ENCODE data around the gene KRTAP10-8. TPM values are rescaled to one million over a fixed set of nuclear protein-coding genes. Genes with fewer than 3 reads are reported as not detected.
"Not testable (repeated sequence)": the region's sequence is repeated elsewhere in the genome, so short reads cannot be mapped to it uniquely, and the experiment has no call there.

Gene KRTAP10-8
- polyA plus RNA-seq, 1 donor from 2014 or later = not detected

DNA sequence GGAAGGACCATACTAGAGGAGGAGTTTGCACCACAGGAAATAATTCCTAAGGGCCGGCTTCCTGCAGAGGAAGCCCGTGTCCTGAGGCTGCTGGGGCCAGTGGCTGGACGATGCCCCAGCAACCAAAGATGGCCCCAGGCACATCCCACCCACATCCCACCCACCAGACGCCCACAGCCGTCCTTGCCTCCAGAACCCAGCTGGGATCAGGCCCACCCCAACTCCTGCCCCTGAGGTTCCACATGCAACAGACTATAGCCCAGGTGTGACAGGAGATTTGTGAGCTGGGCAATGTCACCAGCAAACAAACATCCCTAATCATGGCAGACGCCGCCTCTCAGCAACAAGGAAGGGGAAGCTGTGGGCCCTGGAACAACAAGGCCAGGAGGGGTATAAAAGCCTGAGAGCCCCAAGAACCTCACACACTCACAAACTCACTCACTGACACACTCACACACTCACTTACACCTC, 14.8 kb downstream of the KRTAP10-8 start, which contains the start of gene KRTAP10-9:
TSS of gene KRTAP10-9 (plus strand) at position 421 of the 471 bp plus-strand sequence. CDS start 79 bp downstream, outside the sequence.
- H3K9me2 ChIP-seq (ENCODE audit: insufficient read depth, low read length) = no peaks in the 10 kb centered on the region
- no peak within 1 kb of the TSS for H3K4me3 ChIP-seq (ENCODE audit: low read length)
- no peaks in the 10 kb centered on the region for H3K79me2 ChIP-seq (replicated peaks; ENCODE audit: insufficient read depth, low read length)
- H3F3A ChIP-seq (ENCODE audit: insufficient read depth, low read length, poor library complexity, severe bottlenecking) = no peaks in the 10 kb centered on the region
- H3K9ac ChIP-seq (ENCODE audit: low read length) = no peak within 1 kb of the TSS
- no peaks in the 10 kb centered on the region for H3K36me3 ChIP-seq (ENCODE audit: insufficient read depth, low read length)
- TF ChIP-seq, protein P1, sequence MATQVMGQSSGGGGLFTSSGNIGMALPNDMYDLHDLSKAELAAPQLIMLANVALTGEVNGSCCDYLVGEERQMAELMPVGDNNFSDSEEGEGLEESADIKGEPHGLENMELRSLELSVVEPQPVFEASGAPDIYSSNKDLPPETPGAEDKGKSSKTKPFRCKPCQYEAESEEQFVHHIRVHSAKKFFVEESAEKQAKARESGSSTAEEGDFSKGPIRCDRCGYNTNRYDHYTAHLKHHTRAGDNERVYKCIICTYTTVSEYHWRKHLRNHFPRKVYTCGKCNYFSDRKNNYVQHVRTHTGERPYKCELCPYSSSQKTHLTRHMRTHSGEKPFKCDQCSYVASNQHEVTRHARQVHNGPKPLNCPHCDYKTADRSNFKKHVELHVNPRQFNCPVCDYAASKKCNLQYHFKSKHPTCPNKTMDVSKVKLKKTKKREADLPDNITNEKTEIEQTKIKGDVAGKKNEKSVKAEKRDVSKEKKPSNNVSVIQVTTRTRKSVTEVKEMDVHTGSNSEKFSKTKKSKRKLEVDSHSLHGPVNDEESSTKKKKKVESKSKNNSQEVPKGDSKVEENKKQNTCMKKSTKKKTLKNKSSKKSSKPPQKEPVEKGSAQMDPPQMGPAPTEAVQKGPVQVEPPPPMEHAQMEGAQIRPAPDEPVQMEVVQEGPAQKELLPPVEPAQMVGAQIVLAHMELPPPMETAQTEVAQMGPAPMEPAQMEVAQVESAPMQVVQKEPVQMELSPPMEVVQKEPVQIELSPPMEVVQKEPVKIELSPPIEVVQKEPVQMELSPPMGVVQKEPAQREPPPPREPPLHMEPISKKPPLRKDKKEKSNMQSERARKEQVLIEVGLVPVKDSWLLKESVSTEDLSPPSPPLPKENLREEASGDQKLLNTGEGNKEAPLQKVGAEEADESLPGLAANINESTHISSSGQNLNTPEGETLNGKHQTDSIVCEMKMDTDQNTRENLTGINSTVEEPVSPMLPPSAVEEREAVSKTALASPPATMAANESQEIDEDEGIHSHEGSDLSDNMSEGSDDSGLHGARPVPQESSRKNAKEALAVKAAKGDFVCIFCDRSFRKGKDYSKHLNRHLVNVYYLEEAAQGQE (IDR thresholded peaks at IDR 0.05; ENCODE audit: borderline replicate concordance) = no peak
- TF ChIP-seq, protein P2, sequence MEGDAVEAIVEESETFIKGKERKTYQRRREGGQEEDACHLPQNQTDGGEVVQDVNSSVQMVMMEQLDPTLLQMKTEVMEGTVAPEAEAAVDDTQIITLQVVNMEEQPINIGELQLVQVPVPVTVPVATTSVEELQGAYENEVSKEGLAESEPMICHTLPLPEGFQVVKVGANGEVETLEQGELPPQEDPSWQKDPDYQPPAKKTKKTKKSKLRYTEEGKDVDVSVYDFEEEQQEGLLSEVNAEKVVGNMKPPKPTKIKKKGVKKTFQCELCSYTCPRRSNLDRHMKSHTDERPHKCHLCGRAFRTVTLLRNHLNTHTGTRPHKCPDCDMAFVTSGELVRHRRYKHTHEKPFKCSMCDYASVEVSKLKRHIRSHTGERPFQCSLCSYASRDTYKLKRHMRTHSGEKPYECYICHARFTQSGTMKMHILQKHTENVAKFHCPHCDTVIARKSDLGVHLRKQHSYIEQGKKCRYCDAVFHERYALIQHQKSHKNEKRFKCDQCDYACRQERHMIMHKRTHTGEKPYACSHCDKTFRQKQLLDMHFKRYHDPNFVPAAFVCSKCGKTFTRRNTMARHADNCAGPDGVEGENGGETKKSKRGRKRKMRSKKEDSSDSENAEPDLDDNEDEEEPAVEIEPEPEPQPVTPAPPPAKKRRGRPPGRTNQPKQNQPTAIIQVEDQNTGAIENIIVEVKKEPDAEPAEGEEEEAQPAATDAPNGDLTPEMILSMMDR (IDR thresholded peaks at IDR 0.05; ENCODE audit: poor library complexity, severe bottlenecking) = no peak
- TF ChIP-seq EP300 (conservative IDR thresholded peaks at IDR 0.05; ENCODE audit: poor library complexity, severe bottlenecking) (no peak), MXI1 (conservative IDR thresholded peaks at IDR 0.05; ENCODE audit: poor library complexity, severe bottlenecking) (no peak), TAF1 (IDR thresholded peaks at IDR 0.05; ENCODE audit: low read depth) (no peak), EZH2 (IDR thresholded peaks at IDR 0.05; ENCODE audit: borderline replicate concordance, insufficient read depth, low read length, poor library complexity, severe bottlenecking) (no peak), POLR2AphosphoS5 (IDR thresholded peaks at IDR 0.05) (no peak), SMC3 (conservative IDR thresholded peaks at IDR 0.05; ENCODE audit: poor library complexity) (no peak), RAD21 (conservative IDR thresholded peaks at IDR 0.05) (no peak)
- no peak within 1 kb of the TSS for H3K4me2 ChIP-seq (ENCODE audit: low read length)
- no peak within 1 kb of the TSS for H3K27ac ChIP-seq (ENCODE audit: low read length)
- no peak within 1 kb of the TSS for H2AFZ ChIP-seq (ENCODE audit: low read depth, low read length)
- peaks cover 6% of the 10 kb centered on the region for H3K9me3 ChIP-seq (ENCODE audit: low read length)
- no peaks in the 10 kb centered on the region for H4K20me1 ChIP-seq (ENCODE audit: insufficient read depth)
- no peaks in the 10 kb centered on the region for H3K27me3 ChIP-seq (ENCODE audit: insufficient read depth, low read depth, low read length)

DNA sequence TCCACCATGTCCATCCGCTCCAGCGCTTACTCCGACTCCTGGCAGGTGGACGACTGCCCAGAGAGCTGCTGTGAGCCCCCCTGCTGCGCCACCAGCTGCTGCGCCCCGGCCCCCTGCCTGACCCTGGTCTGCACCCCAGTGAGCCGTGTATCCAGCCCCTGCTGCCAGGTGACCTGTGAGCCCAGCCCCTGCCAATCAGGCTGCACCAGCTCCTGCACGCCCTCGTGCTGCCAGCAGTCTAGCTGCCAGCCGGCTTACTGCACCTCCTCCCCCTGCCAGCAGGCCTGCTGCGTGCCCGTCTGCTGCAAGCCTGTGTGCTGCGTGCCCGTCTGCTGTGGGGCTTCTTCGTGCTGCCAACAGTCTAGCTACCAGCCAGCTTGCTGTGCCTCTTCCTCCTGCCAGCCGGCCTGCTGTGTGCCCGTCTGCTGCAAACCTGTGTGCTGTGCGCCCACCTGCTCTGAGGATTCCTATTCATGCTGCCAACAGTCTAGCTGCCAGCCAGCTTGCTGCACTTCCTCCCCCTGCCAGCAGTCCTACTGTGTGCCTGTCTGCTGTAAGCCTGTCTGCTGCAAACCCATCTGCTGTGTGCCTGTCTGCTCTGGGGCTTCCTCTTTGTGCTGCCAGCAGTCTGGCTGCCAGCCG, 15.4 kb downstream of the KRTAP10-8 start:
- not testable (repeated sequence) for H3K4me2 ChIP-seq (ENCODE audit: low read length); H4K20me1 ChIP-seq (ENCODE audit: insufficient read depth); H3K36me3 ChIP-seq (ENCODE audit: insufficient read depth, low read length); H3K79me2 ChIP-seq (replicated peaks; ENCODE audit: insufficient read depth, low read length); H3K9me2 ChIP-seq (ENCODE audit: insufficient read depth, low read length); H3K27ac ChIP-seq (ENCODE audit: low read length); H2AFZ ChIP-seq (ENCODE audit: low read depth, low read length); H3K4me3 ChIP-seq (ENCODE audit: low read length); H3K9me3 ChIP-seq (ENCODE audit: low read length); H3K9ac ChIP-seq (ENCODE audit: low read length); H3K27me3 ChIP-seq (ENCODE audit: insufficient read depth, low read depth, low read length); H3F3A ChIP-seq (ENCODE audit: insufficient read depth, low read length, poor library complexity, severe bottlenecking)

DNA sequence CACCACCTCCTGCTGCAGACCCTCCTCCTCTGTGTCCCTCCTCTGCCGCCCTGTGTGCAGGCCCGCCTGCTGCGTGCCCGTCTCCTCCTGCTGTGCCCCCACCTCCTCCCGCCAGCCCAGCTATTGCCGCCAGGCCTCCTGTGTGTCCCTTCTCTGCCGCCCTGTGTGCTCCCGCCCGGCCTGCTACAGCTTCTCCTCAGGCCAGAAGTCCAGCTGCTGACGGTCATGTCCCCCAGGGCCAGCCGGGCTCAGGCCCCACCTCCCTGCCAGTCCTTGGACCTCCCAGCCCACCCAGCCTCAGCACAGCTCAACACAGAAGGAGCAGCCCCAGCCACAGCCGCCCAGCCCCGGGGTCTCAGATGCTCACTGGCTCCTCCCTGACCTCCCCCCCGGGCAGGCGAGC, 16.0 kb downstream of the KRTAP10-8 start:
- not testable (repeated sequence) for H3F3A ChIP-seq (ENCODE audit: insufficient read depth, low read length, poor library complexity, severe bottlenecking); H3K79me2 ChIP-seq (replicated peaks; ENCODE audit: insufficient read depth, low read length); H4K20me1 ChIP-seq (ENCODE audit: insufficient read depth); H3K27me3 ChIP-seq (ENCODE audit: insufficient read depth, low read depth, low read length); H3K27ac ChIP-seq (ENCODE audit: low read length); H3K9me2 ChIP-seq (ENCODE audit: insufficient read depth, low read length); H3K9me3 ChIP-seq (ENCODE audit: low read length); H3K4me3 ChIP-seq (ENCODE audit: low read length); H2AFZ ChIP-seq (ENCODE audit: low read depth, low read length); H3K4me2 ChIP-seq (ENCODE audit: low read length); H3K36me3 ChIP-seq (ENCODE audit: insufficient read depth, low read length); H3K9ac ChIP-seq (ENCODE audit: low read length)
